ENCODE data around the gene VPS51. TPM values are rescaled to one million over a fixed set of nuclear protein-coding genes. Genes with fewer than 3 reads are reported as not detected.

The VPS51 gene
- total RNA-seq, 4 donors from 2014 or later, result 96.1 to 447 (median 140) TPM

DNA sequence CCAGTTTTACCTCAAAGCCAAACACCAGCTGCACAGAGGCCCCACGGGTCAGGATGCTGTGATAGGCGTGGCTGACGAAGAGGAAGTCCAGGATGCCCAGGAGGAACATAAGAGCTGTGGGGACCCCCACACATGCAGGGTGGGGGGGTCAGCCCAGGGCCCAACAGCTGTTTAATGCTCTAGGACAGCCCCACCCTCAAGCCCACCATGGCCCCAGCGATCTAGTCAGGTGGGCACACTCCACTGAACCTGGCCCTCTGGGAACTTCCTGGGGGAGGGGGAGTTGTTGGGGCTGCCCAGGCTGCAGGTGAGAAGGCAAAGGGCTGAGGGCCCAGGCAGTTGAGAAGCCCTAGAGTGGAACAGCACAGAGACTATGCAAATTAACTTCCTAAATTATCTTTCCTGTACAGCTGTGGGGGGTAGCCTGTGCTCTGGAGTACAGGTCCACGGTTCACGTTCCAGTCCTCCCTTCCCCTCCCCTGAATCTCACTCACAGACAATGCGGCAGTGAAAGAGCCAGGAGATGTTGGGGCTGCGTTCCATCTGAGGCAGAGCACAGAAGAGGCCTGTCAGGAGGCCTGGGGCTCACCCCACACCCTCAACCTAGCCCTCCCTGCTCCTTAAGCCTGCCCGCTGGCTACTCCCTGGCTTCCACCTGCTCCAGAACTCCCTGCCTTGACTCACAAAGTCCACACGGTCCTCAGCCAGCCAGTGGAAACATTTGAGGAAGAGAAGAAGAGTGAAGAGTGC, 36.4 kb downstream of the VPS51 start:
- intact Hi-C loops (cut with DNase I; ENCODE audit: low total_unique reads), result no loop called here
- peak in 1 of 2 donors; percentile 15 for DNase-seq

DNA sequence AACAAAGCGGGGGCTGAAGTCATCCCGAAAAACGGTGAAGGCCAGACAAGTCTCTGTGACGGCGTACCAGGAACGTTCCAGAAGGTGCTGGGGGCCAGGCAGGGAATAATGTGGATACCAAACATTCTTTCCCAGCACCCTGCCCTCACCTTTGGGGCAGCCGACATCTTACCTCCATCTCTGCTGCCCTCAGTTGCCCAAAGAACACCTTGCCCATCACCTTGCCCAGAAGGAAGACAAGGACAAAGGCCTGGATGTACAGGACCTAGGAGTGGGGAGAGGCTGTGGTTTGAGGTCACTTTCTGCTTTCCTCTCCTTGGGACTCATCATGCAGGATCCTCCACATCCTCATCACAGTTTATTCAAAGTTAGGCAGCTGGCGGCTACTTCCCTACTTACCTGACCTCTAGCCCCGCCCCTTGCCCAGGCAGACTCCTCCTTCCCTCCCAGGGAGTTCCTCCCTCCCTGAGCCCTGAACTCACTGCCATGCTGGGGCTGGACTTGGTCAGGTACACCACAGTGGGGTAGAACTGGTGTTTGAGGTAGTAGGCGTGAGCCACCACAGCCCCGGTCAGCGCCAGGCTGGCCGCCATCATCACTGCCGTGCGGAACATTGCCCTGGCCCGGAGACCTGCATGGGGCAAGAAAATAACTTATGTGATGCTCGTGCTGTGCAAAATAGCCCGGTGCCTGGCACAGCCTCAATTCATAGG, 37.1 kb downstream of the VPS51 start:
- H3K4me3 ChIP-seq, result peak overlapping the region; percentile 57 to 64
- peaks cover 0 to 13% of the 10 kb centered on the region in 2 donors for H3K4me1 ChIP-seq
- intact Hi-C loops (cut with DNase I; ENCODE audit: low total_unique reads), result no loop called here
- peak; percentile 28 to 32 for DNase-seq
- TF ChIP-seq POLR2A (IDR thresholded peaks at IDR 0.05), result no peak
- TF ChIP-seq, protein P1, sequence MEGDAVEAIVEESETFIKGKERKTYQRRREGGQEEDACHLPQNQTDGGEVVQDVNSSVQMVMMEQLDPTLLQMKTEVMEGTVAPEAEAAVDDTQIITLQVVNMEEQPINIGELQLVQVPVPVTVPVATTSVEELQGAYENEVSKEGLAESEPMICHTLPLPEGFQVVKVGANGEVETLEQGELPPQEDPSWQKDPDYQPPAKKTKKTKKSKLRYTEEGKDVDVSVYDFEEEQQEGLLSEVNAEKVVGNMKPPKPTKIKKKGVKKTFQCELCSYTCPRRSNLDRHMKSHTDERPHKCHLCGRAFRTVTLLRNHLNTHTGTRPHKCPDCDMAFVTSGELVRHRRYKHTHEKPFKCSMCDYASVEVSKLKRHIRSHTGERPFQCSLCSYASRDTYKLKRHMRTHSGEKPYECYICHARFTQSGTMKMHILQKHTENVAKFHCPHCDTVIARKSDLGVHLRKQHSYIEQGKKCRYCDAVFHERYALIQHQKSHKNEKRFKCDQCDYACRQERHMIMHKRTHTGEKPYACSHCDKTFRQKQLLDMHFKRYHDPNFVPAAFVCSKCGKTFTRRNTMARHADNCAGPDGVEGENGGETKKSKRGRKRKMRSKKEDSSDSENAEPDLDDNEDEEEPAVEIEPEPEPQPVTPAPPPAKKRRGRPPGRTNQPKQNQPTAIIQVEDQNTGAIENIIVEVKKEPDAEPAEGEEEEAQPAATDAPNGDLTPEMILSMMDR (IDR thresholded peaks at IDR 0.05), result no peak
- H3K9me3 ChIP-seq, result no peaks in the 10 kb centered on the region
- H3K27ac ChIP-seq, result peak overlapping the region; percentile 96 to 97
- no peaks in the 10 kb centered on the region for H3K27me3 ChIP-seq
- no peaks in the 10 kb centered on the region for H3K36me3 ChIP-seq

More for the DNA sequence above, 36.4 kb downstream of the VPS51 start:
- H3K9me3 ChIP-seq, result no peaks in the 10 kb centered on the region
- TF ChIP-seq, protein P1 (IDR thresholded peaks at IDR 0.05), result no peak
- TF ChIP-seq POLR2A (IDR thresholded peaks at IDR 0.05), result no peak
- no peak overlapping the region for H3K4me3 ChIP-seq
- peaks cover 0 to 13% of the 10 kb centered on the region in 2 donors for H3K4me1 ChIP-seq
- no peaks in the 10 kb centered on the region for H3K36me3 ChIP-seq
- no peak overlapping the region for H3K27ac ChIP-seq
- no peaks in the 10 kb centered on the region for H3K27me3 ChIP-seq

DNA sequence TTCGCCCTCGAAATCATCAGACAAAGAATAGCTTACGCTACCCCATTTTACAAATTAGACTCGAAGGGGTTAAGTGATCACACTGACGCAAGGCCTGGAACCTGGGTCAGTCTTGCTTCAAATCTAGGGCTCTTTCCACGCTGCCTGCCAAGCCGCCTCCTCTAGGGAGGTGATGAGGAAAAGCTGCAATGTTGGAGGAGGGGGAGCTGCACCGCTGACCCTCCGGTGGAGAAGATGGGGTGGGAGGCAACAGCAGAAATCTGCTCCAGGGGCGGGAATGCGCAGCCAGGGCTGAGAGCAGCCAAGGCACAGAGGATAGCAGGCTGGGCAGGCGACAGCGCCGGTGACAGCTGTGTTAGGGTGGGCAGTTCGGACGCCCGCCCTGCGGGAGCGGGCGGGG, 37.7 kb downstream of the VPS51 start:
- TF ChIP-seq POLR2A (IDR thresholded peaks at IDR 0.05), result no peak
- TF ChIP-seq, protein P1 (IDR thresholded peaks at IDR 0.05), result no peak
- peak; percentile 36 to 64 for DNase-seq
- Histone ChIP-seq H3K27ac (peak overlapping the region; percentile 96 to 97), H3K36me3 (no peaks in the 10 kb centered on the region), H3K4me3 (peak overlapping the region; percentile 57 to 64), H3K9me3 (no peaks in the 10 kb centered on the region), H3K27me3 (no peaks in the 10 kb centered on the region), H3K4me1 (peaks cover 0 to 13% of the 10 kb centered on the region in 2 donors)
- intact Hi-C loops (cut with DNase I; ENCODE audit: low total_unique reads), result no loop called here

DNA sequence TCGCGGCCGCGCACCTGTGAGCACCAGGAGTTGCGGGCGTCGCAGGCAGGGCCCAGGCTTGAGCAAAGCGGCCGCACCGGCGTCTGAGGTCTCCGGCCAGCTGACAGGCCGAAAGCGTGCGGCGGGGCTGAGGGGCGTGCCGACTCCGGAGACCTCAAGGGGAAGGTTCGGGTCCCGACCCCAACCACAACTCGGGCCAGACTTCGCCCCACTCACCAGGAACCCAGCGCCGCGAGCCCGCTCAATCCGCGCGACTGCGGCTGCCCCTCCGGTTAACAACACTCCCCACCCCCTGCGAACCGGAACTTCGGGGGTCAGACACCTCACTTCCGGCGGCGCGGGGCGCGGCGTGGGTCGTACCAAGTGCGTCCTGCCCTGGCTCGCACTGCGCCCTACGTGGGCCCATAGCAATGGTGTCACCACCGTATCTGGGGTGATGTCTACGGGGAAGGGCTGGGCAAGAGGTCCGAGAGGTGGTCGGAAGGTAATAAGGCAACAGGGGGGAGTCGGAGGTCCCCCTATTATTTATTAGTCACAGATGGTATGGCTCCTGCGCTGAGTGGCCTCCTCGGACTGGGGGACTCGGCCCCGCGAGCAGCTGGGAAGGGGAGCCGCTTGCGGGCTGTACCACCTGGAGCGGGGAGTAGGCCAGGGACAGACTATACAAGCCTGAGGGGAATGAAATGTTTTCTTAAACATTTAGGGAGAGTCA, 38.4 kb downstream of the VPS51 start, which contains the start of gene SYVN1:
Gene SYVN1, minus strand, starts transcription at position 280 of the 712 bp plus-strand sequence. CDS start 918 bp downstream, outside the sequence.
- intact Hi-C loops (cut with DNase I; ENCODE audit: low total_unique reads), result no loop called here
- H3K27me3 ChIP-seq, result no peaks in the 10 kb centered on the region
- peak within 1 kb of the TSS; percentile 57 to 64 for H3K4me3 ChIP-seq
- peaks cover 0 to 13% of the 10 kb centered on the region in 2 donors for H3K4me1 ChIP-seq
- peak; percentile 89 to 91 for DNase-seq
- H3K9me3 ChIP-seq, result no peaks in the 10 kb centered on the region
- no peaks in the 10 kb centered on the region for H3K36me3 ChIP-seq
- peak within 1 kb of the TSS; percentile 96 to 97 for H3K27ac ChIP-seq
- TF ChIP-seq, protein P1 (IDR thresholded peaks at IDR 0.05), result peak in 2 of 4 experiments; percentile 18 to 32
- TF ChIP-seq POLR2A (IDR thresholded peaks at IDR 0.05), result peak; percentile 82 to 96
